NCI-H2196 treated with DMSO at 0.1 percent for 48 hours (cell line): ENCODE data around the gene DST.

Source experiments
- DNase-seq: peaks from one replicate; lab custom pipeline; 2025; ENCODE audit not compliant: unreplicated experiment; lab: John Stamatoyannopoulos, UW

The DST gene

GRCh38 chr6:56490993-56491392 lies 151.7 kb downstream of the DST start:
- DNase-seq = no peak

DNA sequence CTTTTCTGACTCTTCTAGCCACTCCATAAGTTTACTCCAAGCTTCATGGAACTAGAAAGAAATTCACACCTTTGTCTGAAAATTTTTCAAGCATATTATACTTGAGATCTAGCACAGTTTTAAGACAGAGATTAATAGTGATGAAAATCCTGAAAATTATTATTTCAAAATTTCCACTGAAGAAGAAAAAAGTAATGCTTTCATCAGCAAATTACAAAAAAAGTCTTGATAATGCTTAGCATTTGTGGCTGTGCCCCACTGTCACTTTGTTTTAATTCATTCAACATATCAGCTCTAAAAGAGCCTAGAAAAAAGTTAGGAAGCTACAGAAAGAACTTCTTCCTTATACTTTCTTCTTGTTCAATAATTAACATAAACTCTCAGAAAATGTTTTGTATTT lies 153.1 kb downstream of the DST start:
- DNase-seq = no peak

GRCh38 chr6:56488281-56488680 lies 154.4 kb downstream of the DST start:
- DNase-seq = no peak

DNA sequence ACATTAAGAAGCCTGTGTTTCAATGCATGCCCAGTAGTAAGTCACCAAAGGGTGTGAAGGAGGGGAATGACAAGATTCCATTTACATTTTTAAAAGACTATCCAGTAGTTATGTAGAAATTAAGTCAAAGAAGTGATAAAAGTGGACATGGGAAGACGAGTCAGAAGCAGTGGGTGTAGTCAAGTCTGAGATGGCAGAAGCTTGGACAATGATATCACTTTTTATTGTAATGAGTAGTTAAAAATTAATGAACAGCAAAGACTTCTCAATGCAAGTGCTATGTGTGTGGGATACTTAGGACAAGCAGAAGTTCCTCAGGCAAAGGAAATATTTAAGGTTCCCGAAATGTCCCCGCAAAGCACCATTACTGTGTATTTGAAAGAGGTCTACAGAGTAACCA lies 156.0 kb downstream of the DST start:
- DNase-seq = no peak

GRCh38 chr6:56484669-56485068 lies 158.0 kb downstream of the DST start:
- DNase-seq = no peak

DNA sequence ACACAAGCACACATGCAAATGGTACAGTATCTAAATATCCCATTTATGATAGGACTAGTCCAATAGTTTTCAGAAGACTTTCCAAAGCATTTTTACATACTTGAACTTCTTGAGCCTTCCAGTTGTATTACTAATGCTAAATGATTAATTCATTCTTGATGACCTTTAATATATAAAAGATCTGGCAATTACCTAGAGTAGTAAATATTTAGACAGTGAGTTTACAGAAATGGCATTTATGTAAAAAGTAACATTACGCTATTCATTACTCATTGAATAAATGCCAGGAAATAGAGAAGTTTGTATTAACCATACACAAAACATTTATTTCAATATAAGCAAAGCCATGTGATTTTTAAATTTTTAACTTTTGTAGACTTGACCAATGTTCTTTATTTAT lies 158.8 kb downstream of the DST start:
- no peak for DNase-seq

- no peak for DNase-seq
These were observed 160.2 kb downstream of the DST start for GRCh38 chr6:56482525-56482924.

DNA sequence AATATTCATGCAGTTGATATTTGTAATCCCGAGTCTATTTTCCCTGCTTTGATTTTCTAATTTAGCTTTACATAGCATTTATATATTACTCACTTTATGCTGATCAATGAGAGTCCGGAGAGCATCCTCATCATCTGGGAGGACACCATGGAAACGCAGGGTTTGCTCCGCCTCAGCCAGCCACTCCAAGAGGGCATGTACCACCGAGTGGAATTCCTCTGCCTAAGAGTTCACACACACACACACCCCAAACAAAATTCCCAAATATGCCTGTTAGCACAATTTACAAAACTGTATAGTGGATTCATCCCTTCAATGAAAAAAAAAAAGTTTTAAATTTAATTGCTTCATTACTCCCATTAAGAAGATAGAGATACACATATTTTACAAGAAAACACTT lies 160.7 kb downstream of the DST start:
- DNase-seq = no peak

- no peak for DNase-seq
These were observed 161.9 kb downstream of the DST start for GRCh38 chr6:56480654-56481337.

GRCh38 chr6:56480246-56480645 lies 162.4 kb downstream of the DST start:
- no peak for DNase-seq

DNA sequence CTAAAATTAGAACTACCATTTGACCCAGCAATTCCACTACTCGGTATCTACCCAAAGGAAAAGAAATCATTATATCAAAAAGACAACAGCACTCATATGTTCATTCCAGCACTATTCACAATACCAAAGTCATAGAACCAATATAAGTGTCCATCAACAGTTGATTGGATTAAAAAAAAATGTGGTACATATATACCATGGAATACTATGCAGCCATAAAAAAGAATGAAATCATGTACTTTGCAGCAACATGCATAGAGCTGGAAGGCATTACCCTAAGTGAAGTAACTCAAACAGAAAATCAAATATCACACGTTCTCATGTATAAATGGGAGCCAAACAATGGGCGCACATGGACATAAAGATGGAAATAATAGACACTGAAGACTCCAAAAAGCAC lies 163.3 kb downstream of the DST start:
- DNase-seq = no peak

DNA sequence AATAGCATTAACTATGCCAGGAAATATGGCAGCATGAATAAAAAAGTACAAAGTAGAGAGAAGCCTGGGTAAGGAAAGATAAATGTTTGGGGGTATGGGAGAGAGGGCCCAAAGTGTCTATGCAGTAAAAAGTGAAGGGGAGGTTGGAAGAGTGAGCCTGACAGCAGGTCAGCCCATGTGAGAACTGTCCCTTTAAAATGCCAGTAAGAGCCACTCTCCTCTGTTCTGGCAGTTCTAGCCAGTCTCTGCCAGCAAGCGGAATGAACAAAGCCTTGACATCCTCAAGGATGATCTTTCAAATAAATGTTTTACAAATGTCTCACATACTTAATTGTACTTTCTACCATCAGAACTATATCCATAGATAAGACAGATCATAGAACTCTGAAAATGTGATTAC lies 164.5 kb downstream of the DST start:
- no peak for DNase-seq

GRCh38 chr6:56477241-56477640 lies 165.4 kb downstream of the DST start:
- DNase-seq = no peak

DNA sequence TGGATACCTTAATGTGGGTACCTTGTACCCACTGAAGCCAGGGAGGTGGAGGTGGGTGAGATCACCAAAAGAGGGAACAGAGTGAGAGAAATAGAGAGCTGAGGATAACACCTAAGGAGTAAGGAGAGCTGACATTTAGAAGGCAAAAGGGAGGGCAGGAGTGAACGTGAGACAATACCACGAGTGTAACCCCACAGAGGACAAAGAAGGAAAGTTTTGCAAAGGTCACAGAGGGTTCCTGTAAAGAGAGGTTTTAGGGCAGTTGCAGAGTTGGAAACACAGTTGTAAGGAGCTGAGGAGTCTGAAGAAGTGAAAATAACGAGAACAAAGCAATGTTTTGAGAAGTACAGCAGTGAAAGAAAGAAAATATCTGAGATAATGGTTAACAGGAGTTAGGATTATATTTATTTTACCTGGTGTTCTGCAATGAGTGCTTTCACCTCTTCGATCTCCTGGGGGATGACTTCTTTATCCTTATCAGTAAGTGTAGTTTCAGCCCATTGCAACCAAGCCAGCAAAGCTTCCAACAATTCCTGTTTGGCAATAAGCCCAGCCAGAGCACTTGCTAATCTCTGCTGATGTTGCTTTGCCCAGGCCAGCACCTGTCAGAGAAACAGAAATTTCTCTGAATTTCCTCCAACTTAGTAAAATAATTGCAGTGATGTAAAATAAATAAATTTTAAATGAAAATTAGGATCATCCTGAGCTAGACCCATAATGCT lies 166.8 kb downstream of the DST start:
- no peak for DNase-seq

GRCh38 chr6:56474532-56474931 lies 168.2 kb downstream of the DST start:
- DNase-seq = no peak

DNA sequence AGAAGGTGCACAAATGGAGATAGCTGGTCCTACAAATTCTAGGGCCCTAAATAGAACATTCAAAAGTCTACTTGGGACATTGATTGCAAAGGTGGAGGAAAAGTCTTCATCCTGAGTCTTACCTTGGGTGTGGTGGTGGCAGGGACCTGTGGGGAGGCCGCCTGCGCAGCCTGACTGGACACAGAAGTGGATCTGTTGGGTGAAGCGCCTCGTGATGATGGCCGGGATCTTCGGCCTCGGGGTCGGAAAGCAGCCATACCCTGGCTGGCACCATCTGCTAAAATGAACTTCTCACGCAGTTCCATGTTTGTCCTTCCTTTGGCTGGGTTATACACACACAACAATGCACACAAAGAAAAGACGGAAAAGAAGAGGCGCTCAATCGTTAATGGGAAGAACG lies 179.2 kb downstream of the DST start:
- DNase-seq = no peak

- DNase-seq = no peak
These were observed 183.5 kb downstream of the DST start for GRCh38 chr6:56459030-56459805.

DNA sequence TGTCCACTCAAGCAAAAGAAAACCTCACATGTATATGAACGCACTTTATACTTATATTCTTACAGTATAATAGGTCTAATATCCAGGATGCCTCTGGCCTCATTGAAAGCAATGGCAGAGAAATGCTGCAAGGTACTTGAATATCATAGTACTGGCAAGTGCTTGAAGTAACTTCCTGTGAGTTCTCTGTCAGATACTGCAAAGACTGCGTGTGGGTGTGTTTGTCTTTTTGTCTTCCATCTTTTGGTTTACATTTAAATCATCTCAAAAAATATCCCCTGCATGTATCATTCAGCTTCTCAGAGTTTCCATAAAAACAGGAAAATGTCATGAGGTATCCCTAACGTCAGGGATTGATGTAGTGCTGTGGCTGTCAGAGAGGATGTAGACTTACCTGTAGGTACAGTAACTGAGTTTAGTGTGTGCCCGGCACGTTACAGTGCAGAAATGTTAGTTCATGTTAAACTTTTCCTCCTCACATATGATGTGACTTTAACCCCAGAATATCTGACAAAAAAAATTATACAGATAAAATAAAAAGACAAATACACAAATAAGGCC lies 184.3 kb downstream of the DST start:
- DNase-seq = no peak

- DNase-seq = no peak
These were observed 185.9 kb downstream of the DST start for GRCh38 chr6:56456785-56457184.

- no peak for DNase-seq
These were observed 191.6 kb downstream of the DST start for GRCh38 chr6:56450882-56451739.

DNA sequence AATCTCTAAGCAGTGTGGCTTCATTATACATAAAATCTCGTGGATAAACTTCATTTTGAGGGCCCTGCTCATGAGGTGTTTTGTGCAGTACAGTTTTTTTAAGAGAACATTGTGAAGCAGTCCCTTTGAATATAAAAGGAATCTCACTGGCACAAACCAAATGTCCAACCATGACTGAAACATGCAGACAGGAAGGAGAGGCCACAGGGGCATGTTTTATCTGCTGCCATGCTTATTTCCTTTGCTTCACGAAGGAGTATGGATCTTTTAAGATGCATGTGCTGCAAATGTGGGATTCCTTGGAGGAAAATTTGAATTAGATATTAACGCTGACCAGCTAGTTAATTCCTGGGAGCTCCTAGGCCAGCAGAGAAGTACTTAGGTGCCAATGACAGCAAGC lies 192.3 kb downstream of the DST start:
- no peak for DNase-seq
